ENCODE data around the gene FAM78A.
"Not testable (repeated sequence)": the region's sequence is repeated elsewhere in the genome, so short reads cannot be mapped to it uniquely, and the experiment has no call there.

Gene FAM78A

DNA sequence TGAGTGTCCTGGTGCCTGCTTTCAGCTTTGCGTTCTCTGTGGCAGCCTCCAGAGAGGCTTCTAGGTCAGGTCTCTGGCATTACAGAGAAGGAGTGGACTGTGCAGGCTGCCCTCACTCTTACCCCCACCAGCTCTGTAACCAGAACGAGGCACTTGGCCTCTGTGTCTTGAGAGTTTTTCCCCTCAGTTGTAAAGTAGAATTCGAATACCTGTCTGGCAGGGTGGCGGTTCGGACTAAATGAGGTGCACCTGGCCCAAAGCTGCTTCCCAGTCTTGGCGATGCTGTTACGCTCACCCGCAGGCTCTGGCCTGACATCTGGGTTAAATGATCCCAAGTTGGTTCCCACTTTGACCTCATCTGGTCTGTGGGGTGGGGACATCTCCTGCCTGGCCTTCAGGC is 40.1 kb downstream of the FAM78A start:
- DNase-seq, result no peak

DNA sequence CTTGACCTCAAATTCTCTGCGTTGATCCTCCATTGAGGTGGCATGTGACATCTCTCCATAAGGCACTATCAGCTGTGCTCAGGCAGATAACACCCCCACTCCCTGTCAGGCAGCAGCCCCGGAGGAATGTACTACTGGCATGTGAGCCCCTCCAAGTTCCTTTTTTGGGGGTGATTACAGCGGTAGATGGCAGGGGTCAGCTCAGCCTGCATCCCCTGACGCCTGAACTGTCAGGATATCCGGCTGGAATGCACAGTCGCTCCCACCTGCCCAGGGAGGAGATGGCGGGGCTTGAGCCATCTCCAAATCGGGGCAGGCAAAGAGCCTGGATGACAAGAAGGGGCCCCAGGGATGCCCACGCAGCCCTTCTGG is 40.8 kb downstream of the FAM78A start:
- no peak for DNase-seq

DNA sequence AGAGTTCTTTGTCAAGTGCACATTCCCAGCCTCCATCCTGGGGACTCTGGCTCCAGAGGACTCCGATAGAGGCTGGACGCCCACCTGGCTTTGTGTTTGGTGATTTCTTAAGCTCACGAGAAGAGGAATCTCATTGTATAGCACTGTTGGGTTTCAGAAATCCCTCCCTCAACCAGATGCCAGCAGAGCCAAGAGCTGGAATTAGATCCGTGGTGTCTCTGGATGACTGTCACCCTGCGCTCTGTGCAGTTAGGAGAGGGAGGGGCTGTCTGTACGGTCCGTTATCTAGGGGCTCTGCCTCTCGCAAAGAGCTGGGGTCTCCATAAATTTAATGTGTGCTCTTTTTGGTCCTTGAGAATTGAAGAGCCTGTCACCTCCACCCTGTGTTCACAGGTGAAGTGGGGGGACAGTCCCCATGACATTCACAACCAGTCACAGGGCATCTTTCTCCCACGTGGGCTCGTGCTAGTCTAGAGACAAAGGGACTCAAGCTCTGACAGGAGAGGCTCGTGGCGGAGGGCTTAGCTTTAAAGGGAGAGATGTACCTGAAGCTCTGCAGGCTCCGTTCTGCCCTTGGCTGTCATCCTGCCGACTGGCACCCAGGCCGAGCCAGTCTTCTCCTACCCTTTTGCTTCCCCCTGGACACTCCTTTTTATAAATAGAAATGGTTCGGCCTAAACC is 41.4 kb downstream of the FAM78A start:
- DNase-seq, result no peak

DNA sequence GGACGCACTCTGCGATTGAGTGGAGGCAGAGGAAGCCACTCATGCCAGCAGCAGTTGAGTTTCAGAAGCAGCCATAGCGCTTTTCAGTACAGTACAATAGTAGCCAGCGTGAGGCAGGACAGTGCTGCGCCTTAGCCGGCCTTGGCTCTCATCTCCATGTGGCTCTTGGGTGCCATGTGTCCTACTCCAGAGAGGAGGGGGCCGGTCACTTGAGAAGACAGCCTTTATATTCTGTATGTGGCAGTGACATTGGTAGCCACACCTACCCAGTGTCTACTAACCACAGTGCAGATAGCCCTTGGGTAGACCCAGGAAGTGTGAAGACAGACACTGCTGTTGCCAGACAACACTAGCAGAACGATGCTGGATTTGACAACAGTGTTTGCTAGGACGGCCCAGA is 42.3 kb downstream of the FAM78A start:
- no peak for DNase-seq

DNA sequence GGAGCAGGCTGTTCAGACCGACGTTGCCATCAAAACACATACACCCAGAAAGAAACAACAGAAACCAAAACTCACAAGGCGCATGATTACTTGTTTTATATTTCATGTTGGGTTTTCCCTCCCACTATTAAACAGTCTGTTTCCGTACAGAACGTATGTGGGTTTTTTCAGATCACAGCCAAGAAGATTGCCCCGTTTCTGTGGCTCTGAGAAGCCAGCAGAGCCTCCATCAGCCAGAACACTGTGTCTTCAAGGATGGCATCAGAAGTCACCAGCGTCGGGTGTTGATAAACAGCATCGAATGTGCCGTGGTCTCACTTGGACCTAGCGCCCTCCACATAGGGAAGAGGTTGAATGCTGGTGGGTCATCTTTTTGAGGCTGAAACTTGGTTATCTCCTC is 42.8 kb downstream of the FAM78A start:
- no peak for DNase-seq

DNA sequence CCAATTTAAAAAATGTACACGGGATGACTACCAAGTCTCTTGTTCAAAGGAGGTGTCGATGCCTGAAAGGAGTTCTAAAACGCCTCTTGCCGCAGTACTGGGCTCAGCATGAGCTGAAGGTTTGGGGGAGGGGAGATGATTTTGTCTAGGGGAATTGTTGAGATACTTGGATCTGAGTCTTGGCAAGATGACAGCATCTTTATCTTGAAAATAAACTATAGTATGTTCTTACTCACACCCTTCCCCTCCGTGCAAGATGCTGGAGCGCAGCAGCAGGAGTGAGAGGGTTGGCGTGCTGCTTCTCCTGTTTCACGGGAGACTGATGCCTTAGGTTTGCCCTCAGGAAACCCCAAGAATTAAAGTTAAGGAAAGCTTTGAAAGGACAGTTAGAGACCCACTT is 47.3 kb downstream of the FAM78A start:
- DNase-seq, result peak; percentile 74

DNA sequence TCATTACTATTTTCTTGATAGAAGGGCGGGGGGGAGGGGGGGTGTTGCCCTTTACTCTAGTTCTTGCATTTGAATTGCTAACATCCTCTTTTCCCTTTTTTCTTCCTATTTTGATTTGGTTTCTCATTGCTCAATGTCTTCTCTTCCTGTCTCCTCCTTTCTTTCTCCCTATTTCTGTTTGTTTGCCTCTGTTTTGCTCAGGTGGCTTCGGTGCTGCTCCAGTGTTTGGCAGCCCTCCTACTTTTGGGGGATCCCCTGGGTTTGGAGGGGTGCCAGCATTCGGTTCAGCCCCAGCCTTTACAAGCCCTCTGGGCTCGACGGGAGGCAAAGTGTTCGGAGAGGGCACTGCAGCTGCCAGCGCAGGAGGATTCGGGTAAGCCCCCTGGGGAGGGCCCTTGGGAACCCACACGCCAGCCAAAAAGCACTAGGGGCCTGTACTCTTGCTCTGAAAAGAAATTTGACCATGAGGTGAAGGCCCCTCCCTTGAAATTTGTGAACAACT is 48.3 kb downstream of the FAM78A start:
- DNase-seq, result no peak

DNA sequence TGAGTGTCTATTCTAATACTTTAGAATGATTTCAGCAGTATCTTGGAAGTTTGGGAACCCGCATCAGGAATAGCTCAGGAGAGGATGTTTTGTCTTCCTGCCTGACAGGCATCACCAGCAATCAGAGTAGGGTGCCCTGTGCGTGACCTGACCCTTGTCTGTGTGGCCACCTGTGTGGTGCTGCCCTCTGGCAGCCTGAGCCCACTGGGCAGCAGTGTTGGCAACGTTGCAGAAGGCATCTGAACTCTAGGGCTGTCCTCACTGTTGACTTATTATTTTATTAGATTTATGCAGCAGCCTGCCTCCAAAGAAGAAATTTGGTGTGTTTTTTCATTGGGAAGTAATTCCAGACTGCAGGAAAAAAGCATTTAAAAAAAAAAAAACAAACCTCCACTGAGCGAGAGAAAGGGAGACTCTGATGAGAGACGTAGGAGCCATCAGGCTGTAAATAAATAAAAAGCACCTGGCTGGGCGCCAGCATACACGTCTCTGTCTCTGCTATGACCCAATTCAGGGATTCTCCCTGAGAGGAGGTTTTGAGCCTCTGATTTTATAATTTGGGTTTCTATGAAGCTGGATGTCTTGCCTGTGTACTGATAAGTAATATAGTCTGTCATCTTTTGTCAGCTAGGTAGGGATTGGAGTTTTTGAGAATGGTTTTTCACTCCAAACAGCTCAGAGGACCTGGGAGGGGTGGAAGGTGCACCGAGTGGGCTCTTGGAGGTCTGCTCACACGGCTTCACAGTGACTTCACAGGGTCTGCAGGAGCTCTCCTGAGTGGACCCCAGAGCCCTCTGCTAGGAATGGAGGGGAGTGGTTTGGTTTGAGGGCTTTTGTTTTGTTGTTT is 49.0 kb downstream of the FAM78A start:
- DNase-seq, result no peak

DNA sequence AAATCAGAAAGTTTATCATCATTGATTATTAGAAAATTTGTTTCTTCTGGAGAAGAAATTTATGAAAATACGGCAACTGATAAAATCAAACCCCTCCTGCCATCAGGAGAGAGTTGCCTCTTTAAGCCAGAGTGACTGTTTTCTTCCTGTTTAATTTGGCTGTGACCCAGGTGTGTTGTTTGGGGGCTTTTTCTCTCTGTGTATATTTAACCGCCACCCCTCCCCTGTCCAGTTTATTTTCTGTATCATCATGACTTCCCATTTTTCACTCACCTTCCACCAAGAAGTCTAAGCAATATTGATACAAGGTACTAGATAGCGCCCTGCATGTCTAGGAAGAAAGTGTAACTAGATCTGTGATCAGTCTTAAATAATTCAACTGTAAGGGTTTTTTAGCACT is 50.1 kb downstream of the FAM78A start:
- no peak for DNase-seq

DNA sequence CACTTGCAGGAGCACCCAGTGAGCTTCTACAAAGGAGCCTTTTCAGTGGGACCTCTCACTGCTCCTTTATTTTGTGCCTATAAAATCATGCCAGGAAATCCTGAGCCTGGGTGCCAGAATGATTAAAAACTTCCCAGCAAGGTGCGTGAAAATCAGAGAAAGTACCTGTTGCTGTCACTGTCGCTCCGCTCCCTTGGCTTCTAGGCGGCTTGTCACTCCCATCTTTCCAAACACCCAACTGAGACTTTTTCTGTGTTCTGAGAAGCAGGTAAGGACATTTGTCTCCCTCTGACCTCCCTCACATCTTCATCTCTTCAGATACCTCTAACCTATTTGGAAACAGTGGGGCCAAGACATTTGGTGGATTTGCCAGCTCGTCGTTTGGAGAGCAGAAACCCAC is 53.9 kb downstream of the FAM78A start:
- DNase-seq, result no peak

DNA sequence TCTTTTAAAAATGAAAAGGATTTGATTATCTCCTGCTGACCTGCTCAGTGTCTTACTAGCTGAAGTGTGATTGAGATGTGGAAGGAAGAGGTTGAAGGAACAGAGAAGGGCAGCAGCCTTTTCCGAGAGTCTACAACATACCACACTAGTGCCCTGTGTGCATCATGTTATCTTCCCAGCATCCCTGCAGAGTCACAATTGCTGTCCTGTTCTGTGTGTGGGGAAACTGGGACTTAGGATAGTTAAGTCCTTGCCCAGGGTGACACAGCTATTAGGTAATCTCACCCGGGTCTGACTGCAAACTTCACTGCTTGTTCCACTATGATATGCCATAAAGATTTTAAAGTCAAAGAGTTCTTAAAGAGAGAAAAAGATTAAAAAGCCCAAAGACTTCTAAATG is 55.8 kb downstream of the FAM78A start:
- no peak for DNase-seq

DNA sequence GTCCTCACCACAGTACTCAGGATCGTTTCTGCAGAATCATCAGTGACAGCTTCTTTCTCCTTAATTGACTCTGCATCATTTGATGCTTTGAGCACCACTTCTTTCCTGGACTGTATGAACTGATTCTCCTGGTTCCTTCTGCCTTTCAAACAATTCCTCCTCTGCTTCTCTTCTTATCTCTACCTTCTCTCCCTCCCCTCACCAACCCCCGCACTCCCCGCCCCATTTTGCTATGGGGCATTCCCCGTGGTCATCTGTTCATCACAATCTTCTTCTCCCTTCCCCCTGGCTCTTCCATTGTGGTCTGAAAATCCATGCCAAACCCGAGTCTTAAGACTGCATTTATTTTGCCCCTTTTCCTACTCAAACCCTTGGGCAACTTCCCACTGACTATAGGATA is 57.9 kb downstream of the FAM78A start:
- DNase-seq, result no peak

DNA sequence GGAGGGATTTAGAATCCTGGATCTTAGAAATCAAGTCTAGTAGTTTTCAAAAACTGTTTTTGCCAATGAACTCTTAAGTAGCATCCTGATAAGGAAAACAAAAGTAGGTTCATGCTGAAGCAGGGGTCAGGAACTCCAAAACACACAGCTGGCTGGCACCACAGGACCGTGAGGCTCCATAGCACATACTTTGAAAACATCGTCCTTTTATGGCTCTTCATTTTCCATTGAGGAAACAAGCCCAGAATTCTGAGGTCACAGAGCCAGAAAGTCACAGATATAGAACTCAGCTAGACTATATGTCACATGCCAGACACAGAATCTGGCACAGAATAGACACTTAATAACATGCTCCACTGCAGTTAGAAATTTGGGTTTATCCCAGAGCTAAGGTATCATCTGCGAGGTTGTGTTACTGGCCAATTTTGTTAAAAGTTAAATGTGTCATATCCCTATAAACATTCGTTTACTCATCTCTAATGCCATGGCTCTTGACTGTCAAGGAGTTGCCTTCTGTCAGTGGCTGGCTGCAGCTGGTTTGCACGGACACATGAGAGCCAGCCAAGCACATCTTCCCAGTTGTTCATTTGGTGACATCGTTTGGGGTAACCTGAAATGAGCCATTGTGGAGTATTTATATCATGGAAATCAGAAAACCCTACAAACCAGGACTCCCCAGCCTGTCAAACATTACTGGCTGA is 58.8 kb downstream of the FAM78A start:
- no peak for DNase-seq

DNA sequence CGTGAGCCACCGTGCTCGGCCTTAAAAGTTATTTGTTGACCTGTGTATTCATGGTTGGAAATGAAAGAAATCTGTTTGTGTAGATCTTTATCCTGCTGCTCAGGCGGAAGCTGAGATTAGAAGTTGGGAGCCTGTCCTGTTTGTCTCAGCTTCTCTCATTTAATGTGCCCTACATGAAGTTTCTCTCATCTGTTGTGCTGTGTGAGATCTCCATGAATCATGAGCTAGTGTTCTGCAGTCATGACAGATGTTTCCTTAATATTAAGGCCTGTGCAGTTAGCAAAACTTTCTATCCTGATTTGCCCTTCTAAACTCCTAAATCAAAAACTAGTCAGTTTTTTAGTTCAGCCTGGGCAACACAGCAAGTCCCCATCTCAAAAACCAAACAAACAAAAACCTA is 59.5 kb downstream of the FAM78A start:
- DNase-seq, result no peak

DNA sequence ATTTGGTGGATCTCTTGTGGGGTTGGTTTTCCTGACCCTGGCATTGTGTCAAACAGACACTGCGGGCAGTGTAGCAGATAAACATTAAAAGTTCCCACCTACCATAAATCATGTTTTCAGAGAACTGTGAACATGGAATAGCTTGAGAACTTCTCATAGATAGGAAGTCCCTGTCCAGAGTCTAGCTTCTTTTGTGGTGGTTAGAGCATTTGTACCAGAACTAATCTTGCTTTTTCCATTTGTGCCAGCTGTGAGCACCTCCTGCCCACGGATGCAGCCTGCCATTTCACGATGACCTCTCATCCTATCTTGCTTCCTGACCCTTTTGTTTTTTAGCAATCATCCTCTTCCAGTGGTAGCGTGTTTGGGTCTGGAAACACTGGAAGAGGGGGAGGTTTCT is 61.4 kb downstream of the FAM78A start:
- DNase-seq, result no peak

DNA sequence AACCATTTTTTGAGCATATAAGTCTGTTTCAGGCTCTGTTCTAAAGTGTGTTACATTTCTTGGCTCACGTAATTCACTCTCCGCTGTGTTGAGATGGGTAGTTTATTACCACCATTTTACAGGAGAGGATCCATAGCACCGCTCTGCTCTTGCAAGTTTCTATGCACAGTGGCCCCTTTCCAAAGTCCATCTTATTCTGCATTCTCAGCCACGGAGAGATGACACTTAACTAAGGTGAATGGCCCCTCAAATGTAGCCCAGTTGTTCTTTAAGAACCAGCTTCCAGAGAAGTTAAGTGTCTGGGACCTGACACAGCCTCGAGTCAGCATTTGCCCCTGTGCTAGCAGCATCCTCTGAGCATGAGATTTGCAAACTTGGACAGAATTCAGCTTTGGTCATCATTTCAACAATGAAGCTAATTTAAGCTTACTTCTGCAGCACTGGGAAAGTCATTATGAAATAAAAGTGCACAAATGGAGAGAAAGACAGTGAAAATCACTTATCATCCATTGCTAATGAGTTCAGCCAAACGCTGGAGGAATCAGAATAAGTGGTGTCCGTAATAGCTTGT is 61.9 kb downstream of the FAM78A start:
- no peak for DNase-seq

DNA sequence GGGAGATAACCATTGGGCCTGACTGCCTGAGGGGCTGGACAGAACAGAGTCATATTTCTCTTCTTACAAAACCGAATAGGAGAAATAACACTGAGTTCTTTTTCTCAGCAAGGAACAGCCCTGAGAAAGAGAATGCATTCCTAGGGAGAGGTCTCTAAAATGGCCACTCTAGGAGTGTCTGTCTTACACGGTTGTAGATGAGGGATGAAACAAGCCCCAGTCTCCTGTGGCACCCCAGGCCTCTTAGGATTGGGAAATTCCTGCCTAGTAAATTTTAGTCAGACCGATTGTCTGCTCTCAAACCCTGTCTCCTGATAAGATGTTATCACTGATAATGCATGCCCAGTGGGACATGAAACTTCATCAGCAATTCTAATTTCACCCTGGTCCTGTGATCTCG is 64.4 kb downstream of the FAM78A start:
- not testable (repeated sequence) for DNase-seq
